A673 (cell line): ENCODE data around the gene ENTPD8.

Experiments
- EZH2 ChIP-seq: fragments of 200-600 bp; sonication (generic); IDR thresholded peaks from 2 replicates; pipeline ENCODE4 v1.6.1; 2017; ENCODE audit warnings: borderline replicate concordance, low read depth, mild to moderate bottlenecking, mixed read lengths, antibody characterized with exemption, low read length; ENCODE audit not compliant: poor library complexity, severe bottlenecking
- TF ChIP-seq, protein P1 (sequence below): fragments of 300-800, 200-600 bp; sonication (generic); conservative IDR thresholded peaks from 2 replicates; pipeline ENCODE4 v1.5.1; 2017; ENCODE audit warnings: low read depth, mild to moderate bottlenecking, antibody characterized with exemption, low read length, moderate library complexity, mixed read lengths

DNA sequence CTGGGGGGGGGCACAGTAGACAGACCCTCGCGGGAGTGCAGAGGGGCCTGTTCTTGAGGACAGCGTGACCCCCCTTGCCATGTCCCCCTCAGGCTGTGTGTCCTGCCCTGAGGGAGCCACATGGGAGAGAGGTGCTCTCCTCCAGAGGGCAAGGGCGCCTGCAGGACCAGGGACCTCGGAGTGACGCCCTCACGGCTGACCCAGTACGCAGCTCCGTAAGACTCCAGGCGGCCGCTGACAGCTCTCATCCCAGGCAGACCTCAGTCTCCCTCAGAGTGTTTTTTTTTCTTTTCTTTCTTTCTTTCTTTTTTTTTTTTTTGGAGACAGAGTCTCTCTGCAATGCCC lies 45.5 kb downstream of the ENTPD8 start:
- TF ChIP-seq, protein P1, sequence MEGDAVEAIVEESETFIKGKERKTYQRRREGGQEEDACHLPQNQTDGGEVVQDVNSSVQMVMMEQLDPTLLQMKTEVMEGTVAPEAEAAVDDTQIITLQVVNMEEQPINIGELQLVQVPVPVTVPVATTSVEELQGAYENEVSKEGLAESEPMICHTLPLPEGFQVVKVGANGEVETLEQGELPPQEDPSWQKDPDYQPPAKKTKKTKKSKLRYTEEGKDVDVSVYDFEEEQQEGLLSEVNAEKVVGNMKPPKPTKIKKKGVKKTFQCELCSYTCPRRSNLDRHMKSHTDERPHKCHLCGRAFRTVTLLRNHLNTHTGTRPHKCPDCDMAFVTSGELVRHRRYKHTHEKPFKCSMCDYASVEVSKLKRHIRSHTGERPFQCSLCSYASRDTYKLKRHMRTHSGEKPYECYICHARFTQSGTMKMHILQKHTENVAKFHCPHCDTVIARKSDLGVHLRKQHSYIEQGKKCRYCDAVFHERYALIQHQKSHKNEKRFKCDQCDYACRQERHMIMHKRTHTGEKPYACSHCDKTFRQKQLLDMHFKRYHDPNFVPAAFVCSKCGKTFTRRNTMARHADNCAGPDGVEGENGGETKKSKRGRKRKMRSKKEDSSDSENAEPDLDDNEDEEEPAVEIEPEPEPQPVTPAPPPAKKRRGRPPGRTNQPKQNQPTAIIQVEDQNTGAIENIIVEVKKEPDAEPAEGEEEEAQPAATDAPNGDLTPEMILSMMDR, result no peak
- TF ChIP-seq EZH2, result no peak
